Cerebellar nuclear complex (tissue), 1 donor: ENCODE results near the gene EPS8L3.

Experiments
- DNase-seq, 2 experiments: peaks; one replicate each; lab custom pipeline; 2025; lab: John Stamatoyannopoulos, UW

The EPS8L3 gene

DNA sequence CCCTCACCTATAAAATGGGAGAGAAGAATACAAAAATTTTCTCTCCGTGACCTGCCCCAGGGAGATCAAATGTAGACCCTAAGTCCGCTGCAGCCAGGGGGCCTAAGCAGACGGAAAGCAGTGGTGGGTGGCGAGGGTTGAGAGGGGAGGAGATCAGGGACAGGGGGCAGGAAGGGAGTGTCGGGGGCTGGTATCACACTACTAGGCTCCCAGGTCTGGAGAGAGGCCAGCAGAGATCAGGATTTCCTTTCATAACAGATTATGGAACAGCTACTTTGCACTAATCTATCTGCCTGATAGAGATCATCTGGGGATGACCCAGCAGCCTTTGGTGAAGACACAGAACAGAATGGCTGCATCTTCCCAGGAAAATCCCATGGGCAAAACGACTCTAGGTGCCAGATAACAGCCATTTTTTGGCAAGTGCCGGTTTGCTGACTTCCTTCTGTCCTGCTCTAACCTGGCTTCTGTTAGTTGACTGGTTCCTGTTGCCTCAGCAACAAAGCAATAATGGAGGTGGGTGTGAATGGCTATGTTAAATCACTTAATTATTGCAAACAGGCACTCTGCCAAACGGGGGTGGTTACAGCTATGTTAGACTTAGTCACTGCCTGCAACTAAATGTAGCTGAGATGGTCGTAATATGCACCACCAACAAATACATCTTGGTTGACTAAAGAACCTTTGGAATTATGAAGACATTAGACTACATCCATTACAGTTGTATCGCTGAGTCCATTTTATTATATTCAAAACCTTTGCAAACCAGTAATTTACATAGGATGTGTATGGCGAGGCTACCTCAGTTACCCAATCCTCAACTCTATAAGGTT is 30.0 kb upstream of the EPS8L3 start:
- DNase-seq = no peak

DNA sequence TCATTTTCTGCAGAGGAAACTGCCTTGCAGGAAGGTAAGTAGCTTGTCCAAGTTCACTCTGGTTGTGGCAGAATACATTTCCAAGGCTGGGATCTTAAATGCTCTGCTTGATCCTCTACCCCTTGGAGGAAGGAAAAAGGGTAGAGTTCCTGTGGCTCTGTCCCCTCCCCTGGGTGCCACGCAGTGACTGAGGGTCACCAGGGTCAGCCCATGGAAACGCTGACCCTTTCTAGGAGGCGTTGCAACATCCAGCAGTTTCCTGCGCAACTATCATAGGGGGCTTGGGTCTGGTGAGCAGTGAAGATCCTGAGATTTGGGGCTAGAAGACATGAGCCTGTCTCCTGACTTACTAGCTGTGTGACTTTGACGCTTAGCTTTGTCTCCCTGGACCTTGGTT is 29.4 kb upstream of the EPS8L3 start:
- no peak for DNase-seq

DNA sequence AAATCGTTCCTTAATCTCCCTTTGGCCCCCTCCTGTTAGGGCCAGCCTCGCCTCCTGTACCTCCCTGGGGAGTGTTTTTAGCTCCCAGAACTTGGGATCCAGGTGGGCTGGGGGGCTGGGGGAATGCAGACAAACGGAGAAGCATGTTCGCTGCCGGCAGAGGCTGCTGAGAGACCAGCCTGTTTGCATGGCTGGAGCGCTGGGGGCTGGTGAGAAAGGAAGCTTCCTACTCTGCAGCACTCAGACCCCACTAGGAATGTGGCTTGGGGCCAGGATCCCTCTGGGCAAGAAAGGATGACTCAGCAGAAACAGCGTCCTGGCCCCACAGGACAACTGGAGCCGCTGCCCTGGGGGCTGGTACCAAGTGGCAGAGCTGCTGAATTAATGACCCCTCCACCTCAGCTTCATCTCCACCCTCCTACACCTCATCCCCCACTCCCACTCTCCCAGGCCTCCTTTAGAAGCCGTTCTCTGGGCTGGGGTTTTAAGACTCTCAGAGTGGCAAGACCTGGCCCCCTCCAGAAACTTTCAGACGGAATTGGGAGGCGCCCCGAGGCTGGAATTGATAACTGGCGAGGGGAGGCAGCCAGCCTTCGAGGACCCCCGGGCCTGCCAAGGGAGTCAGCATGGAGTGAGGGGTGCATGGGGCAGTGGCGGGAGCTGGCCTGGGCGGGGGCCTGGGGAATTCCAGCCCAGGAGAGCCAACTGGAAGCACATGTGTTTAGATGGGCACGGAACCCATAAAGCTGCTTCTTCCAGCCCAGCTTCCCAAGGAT is 28.5 kb upstream of the EPS8L3 start:
- DNase-seq = no peak

DNA sequence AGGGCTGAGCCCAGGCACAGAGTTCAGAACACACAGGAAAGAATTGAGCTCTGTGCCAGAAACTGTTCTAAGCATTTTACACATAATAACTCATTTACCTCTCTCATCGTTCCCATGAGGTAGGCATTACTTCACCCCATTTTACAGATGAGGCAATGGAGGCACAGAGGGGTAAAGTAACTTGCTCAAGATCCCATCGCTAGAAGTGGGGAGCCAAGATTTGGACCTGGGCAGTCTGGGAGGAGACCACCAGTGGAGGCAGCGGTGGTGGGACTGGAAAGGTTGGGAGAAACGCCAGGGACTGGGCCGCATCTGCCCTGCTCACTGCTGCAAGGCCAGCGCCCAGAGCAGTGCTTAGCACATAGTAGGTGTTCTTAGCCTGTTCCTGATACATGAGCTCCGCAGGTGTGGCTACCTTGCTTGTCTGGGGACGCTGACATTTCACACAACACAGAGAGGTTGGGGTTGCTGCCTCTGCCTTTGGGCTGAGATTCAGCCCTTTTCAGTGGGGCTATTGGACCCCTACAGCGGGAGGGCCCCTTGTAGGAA is 27.8 kb upstream of the EPS8L3 start:
- DNase-seq = no peak

DNA sequence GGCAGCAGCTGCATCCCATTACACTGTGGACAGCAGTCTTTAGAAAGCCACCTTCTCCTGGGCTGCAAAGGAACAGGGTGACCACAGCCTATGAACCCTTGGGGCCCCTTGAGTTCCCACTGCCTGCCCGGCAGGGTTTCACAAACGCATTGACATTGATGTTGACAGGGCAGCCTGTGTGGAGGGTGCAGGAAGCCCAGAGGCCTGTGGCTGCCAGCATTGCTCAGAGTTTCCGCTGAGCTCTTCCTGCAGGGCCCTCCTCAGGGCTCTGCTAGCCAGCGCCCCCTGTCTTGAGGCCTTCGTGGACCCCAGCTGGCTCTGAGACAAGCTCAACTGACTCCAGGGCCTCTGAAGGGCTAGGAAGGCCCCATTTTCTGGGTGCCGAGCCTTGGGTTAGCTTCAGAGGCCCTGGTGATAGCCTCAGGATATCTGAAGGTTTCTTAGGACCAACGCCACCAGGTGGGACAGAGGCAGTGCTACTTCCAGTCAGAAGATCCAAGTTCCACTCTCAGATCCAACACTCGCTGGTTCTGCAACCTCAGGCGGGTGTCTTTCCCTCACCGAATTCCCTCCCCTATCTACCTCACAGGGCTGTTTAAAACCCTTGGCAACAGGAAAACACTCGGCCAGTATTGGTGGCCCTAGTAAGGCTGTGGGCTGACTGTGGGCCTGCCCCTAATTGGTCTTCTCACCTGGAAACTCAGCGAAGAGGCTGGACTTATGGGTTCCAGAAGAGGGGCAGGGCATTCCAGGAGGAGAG is 27.2 kb upstream of the EPS8L3 start:
- DNase-seq = no peak

DNA sequence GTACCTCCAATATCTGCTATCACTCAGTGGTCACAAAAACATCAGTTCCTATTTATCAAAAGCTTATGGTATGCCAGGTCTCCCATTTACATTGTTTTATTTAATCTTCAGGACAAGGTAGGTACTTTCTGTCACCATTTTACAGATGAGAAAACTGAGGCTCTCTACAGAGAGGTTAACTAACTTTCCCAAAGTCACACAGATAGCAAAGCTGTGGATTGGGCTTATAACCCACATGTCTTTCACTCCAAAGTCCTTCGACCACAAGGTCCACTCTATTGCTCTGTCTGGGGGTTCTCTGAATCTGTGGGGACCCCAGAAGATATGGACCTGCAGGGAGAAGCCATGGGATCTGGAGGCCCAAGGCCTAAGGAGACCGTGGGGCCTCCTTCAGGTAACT is 26.6 kb upstream of the EPS8L3 start:
- no peak for DNase-seq

DNA sequence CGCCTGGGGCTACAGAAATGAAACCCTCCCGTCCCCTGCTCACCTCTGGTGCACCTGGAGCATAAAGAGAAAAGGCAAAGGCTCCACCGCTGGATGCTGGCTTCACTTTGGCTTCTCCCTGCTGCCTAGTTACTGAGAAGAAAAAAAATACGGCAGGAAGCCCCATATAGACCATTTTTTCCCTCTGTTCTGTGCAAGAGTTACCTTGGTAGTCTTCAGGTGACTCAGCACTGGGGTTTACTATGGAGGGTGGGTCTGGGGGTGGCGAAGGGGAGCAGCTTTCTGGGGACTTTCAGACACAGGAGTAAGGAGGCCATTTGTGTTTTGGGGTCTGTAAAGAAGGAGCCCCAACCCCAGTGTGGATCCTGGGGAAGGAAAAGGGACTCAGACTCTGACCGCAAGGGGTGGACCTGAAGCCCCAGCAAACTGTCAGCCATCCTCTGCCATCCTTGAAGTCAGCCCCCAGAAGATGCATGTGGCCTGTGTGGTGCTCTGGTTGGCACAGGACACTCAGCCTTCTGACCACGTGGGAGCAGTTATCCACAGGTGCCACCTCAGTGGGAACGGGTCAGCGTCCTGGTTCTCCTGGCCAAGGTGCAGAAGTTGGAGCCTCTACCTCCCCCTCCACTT is 25.9 kb upstream of the EPS8L3 start:
- no peak for DNase-seq

DNA sequence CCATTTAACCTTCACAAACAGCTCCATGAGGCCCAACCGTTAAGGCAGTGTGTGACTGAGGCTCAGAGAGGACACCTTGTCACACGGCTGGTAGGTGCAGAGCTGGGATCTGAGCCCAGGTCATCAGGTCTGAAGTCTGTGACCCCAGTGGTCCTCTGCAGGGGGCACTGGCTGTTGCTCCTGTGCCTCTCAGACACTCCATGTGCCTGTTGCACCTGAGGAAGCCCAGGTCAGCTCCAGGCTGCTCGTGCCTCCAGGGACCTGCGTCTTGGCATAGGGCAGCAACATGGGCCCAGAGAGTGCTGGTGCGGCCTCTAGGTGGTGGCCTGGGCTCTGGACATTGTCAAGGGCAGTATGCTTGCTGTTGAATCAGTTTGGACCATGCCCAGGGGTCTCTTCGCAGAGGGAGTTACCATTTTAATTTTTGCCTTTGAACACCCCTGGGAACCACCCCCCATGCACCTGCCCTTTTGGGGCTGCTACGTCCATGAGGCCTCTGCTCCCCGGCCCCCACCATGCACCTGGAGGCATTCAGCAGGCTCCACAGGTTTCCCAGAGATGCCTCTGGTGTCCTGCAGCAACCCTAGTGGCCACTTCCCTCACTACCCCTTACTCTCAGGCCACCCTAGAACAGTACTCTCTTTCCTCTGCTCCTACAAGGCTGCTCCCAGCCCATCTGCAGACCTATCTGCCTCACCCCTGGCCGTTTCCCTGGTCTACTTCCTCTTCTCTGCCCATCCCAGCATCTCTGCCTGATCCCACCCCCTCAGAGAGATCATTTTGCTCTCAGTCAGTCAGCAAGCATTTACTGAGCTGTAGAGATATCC is 25.2 kb upstream of the EPS8L3 start:
- DNase-seq = no peak

DNA sequence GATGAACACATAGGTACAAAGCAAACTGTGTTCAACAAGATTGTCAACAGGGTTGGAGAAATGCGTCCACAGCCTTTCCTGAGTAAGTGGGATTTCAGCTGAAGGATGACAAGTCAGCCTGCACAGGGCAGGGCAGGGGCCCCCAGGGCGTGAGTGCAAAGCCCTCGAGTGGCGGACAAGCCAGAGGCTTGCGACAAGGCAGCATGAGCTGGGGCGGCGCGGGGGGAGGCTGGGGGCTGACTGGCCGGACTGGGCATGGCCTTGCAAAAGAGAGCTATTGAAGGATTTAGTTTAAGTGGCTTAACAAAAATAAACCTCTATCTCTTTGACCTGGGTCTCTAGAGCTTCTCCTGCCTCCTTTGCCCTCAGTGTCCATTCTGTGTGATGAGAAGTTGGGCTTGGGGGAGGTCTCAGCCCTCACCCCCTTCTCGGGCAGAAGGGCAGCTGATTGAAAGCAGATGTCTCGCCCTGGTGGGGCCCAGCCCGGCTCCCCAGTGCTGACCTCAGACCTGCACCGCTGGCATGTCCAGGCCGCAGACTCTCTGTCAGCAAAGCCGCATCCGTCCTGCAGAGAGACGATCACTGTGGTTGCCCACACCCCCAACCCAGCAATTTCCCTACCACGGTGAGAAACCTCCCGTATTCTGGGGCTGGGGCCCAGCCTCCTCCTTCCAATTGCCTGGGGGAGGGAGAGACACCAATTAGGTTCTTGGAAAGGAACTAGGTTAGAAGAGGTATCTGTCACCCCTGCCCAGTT is 24.3 kb upstream of the EPS8L3 start:
- DNase-seq = no peak

DNA sequence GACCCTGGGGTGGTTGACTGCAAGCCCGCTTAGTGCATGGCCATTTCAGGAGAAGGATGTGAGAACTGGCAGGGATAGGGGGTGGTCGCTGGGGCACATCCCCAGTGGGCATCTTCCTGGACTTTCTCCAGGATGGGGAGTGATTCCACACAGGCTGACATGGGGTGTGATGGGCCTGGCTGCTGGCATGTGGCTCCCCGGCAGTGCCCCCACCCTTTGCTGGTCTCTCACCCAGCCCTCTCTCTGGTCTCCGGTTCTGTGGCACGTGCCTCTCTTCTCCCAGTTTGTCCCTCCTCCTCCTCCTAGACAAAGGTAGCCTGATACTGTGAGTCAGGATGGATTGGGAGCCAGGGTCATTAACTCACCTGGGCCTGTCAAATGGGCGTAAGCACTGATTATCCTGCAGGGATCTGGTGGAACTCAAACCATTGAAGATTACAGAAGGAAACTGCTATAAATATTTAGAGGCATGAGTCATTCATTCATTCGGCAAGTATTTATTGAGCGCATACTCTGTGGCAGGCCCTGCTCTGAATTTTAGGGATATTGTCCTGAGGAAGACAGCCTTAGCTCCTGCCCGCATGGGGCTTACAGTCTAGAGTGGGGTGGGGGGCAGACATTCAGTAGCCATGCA is 23.6 kb upstream of the EPS8L3 start:
- DNase-seq = no peak

DNA sequence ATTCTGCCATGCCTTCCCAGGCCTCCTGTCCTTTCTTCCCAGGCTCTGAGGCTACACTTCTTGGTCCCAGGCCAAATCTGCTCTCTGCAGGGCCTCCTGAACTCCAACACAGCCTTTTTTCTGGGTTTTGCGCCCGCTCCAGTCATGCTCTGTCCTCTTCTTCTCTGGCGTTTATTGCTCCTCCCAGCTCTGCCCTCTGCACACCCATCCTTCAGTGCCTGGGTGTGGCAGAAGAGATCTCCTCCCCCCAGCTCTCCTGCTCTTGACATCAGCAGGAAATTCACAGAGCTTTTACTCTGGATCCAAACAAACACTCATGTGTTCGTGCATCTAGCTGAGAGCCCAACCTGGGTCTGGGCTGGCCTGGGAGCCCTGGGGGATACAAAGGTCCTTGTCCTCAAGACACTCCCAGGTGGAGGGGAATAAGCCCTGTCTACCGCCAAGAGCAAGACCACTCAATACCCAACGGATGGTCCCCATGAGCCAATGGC is 22.9 kb upstream of the EPS8L3 start:
- DNase-seq = no peak

DNA sequence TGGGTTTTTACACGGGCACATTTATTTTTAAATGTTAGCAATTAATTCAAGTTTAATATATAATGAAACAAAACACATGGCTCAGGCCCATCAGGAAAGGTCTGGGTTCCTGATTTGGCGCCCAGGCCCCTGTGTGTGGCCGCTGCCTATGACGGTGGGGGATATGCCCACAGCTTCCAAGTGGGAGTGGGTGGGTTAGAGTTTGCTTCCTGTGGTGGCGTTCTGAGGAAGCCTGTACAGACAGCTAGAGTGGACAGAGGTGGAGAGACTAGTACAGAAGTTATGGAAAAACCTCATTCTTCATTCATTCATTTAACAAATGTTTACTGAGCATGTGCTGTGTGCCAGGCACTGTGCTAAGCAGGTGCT is 22.4 kb upstream of the EPS8L3 start:
- no peak for DNase-seq

DNA sequence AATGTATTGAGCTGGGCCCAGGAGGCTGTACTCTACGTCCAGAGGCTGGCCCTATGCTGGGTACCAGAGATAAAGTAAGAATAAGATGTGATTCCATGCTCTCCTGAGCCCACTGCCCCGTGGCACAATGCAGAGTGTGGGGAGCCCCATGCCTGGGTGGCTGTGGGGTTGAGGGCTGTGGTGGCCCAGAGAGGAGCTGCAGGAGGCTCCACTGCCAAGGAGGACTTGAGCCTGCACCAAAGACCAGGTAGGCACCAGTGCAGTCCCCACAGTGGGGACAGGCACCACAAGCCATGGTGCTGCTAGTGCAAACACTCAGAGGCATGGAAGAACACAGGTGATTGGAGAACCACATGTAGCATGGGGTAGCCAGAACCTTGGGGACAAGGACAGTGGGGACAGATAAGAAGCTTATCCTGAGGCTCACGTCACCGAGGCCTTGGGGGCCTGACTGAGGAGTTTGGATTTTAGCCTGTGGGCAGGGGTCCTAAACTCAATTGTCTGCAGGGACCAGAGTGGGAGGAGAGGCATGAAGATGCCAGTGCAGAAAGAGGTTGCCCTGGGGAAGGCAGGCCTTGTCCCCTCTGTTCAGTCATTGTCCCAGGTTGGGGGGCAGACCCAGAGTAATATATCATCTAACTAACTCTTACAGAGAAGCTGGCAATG is 21.9 kb upstream of the EPS8L3 start:
- no peak for DNase-seq

DNA sequence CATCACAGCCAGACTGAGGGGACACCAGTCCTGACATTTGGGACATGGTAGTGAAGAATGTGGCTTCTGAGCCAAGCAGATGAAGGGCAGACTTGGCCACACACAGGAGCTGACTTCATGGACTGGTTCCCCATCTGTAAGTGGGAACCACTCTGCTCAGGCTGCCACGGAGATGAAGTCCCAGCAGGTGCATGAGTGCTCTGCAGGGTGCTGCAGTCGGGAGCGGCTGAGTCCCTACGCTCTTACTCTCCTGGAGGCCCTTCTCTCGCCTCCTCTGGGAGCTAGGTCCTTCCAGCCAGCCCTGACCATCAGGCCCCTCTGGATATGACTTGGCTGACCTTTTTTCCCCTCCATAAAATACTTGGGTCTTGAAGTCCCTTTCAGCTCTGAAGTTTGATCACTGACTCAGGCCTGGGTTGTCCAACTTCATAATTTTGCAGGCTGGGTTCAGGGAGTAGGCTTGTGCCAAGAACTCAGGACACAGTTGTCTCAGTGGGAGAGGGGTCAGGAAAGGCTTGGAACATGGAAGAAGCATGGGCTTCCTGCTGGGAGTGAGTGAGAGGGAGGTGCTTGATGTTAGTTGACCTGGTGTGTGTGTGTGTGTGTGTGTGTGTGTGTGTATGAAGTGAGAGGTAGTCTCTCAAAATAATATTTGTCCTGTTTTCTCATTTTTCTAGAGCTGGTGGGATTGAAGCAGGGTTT is 21.0 kb upstream of the EPS8L3 start:
- DNase-seq = no peak

DNA sequence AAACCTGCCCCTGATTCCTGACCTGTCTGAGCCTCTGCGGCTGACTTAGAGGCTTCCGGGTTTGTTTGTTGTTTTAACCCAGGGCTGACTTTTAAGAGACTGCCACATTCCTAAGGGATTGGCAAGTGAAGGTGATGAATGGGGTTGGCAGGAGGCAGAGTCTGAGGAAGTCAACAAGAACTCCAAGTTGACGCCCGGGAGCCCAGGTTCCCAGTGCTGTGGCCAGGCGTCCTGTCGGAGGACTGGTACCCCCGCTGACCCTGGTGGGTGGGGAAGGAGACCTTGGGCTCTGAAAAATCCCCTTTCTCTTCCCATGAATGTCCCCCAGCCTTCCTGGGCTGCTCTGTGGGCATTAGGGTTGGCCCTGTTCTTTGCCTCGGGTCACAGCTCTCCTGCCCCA is 19.7 kb upstream of the EPS8L3 start:
- DNase-seq = no peak

DNA sequence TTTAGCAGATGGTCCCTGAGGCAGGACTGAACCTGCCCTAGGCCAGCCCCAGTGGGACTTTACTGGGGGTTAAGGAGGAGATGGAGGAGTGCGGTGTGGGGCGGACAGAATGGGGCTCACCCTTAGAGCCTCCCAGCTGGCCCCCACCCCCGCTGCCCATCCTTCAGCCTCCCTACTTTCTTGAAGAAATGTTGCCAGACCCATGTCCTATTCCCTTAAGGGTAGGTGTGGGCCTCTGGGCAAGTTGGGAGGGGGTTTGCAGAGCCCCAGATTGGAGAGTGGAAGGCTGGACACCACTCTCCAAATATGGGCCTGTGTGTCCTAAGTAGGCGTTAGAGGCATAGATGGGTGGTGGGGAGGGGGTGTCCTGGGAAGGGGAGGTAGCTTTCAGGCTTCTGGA is 19.2 kb upstream of the EPS8L3 start:
- DNase-seq = no peak

DNA sequence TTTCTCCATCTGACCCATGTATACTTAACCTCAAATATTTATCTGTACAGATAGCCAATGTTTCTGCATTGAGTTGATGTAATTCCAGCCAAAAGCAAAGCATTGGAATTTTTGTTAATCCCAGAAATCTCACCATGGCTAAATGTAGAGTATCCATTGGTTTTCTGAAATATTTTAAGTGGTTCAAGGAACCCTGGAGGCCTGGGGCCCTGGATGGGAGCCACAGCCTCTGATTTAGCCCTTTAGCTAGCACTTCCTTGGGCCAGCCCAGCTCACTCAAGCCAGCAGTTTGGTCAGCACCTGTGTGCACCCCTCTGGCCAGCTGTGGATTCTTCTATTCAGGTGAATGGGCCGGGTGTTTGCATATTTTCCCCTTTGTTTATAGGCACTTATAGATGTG is 18.8 kb upstream of the EPS8L3 start:
- no peak for DNase-seq

DNA sequence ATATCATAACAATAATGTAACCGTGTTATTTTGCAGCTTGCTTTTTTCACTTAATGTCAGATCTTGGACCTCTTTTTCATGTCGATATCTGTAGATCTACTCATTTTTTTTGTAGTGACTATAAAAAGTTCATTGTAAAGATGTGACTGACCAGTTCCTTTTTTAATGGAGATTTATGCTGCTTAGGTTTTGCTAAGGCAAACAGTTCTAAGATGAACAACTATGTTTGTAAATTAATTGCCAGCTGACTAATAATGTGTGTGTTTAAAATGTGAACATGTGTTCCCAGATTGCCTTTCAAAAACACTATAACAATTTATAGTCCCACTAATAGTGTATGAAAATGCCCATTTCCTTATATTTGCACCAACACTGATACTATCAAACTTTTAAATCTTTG is 18.1 kb upstream of the EPS8L3 start:
- DNase-seq = no peak

DNA sequence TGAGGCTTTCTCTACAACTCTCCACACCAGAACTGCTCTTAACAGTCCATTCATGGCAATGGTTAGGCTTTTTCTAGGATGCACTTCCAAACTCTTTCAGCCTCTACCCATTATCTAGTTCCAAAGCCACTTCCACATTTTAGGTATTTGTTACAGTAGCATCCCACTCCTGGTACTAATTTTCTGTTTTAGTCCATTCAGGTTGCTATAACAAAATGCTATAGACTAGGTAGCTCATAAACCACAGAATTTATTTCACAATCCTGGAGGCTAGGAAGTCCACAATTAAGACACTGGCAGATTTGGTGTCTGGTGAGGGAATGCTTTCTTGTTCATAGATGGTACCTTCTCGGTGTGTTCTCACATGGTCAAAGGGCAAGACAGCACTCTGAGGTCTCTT is 17.3 kb upstream of the EPS8L3 start:
- no peak for DNase-seq
